SK-N-SH (cell line): ENCODE data around the gene ZNF441. TPM values are rescaled to one million over a fixed set of nuclear protein-coding genes. Genes with fewer than 3 reads are reported as not detected.
"Not testable (repeated sequence)": the region's sequence is repeated elsewhere in the genome, so short reads cannot be mapped to it uniquely, and the experiment has no call there.

ENCODE experiments used
- CTCF ChIA-PET: fragments of 300-600, 350-600 bp; formaldehyde crosslinking; extraction: SDS; loops from one replicate; lab custom pipeline; 2021; lab: Yijun Ruan, JAX
- POLR2A ChIA-PET: fragments of 350-600 bp; sonication (Branson Sonifier 250); formaldehyde crosslinking; extraction: SDS; loops from one replicate; lab custom pipeline; 2020; ENCODE audit warnings: antibody characterized with exemption, inconsistent platforms; lab: Yijun Ruan, JAX
- DNase-seq: peaks from one replicate; pipeline ENCODE4 v3.0.0; 2012
- H2AFZ ChIP-seq: fragments of 200-600 bp; sonication (generic); 2 replicates; pipeline ENCODE4 v1.8.1; 2016; ENCODE audit warnings: antibody characterized with exemption, mild to moderate bottlenecking, low read depth
- H3F3A ChIP-seq: fragments of 200-600 bp; sonication (generic); replicated peaks from 2 replicates; pipeline ENCODE3; 2016; ENCODE audit warnings: antibody characterized with exemption, mild to moderate bottlenecking; ENCODE audit not compliant: insufficient read depth
- H3K27ac ChIP-seq, 2 experiments: fragments of 200-500 bp in 1 of 2; fragments of 200-600 bp in 1 of 2; sonication (Bioruptor generic) in 1 of 2; sonication (generic), shearing (Covaris generic) in 1 of 2; 2 replicates each; pipeline versions ENCODE4 v1.5.1 to v1.6.1; 2014 to 2016; ENCODE audit warnings: low read depth in 2 of 2, inconsistent platforms in 1 of 2, low read length in 1 of 2, mild to moderate bottlenecking in 1 of 2, mixed read lengths in 1 of 2
- H3K27me3 ChIP-seq: fragments of 200-600 bp; sonication (generic), shearing (Covaris generic); 2 replicates; pipeline ENCODE4 v1.6.1; 2016; ENCODE audit warnings: mixed run types; ENCODE audit not compliant: insufficient read depth
- H3K36me3 ChIP-seq, 2 experiments: fragments of 200-500 bp in 1 of 2; fragments of 200-600 bp in 1 of 2; sonication (Bioruptor generic) in 1 of 2; sonication (generic) in 1 of 2; replicated peaks in 1 of 2; 2 replicates each; pipeline versions ENCODE3 to v1.5.1; 2014 to 2016; ENCODE audit warnings: low read length in 1 of 2, mild to moderate bottlenecking in 1 of 2; ENCODE audit not compliant: insufficient read depth in 2 of 2, control insufficient read depth in 1 of 2
- H3K4me1 ChIP-seq, 2 experiments: fragments of 200-500 bp in 1 of 2; fragments of 200-600 bp in 1 of 2; sonication (Bioruptor generic) in 1 of 2; sonication (generic), shearing (Covaris generic) in 1 of 2; 2 replicates each; pipeline versions ENCODE4 v1.5.1 to v1.6.1; 2014 to 2016; ENCODE audit warnings: low read depth in 1 of 2, low read length in 1 of 2, mixed run types in 1 of 2; ENCODE audit not compliant: insufficient read depth in 2 of 2, control insufficient read depth in 1 of 2
- H3K4me2 ChIP-seq: fragments of 200-600 bp; sonication (generic), shearing (Covaris generic); 2 replicates; pipeline ENCODE4 v1.6.1; 2017; ENCODE audit warnings: mixed run types
- H3K4me3 ChIP-seq, 2 experiments: fragments of 200-500 bp in 1 of 2; fragments of 200-600 bp in 1 of 2; sonication (Bioruptor generic) in 1 of 2; sonication (generic), shearing (Covaris generic) in 1 of 2; 2 replicates each; pipeline versions ENCODE4 v1.5.1 to v1.8.1; 2014 to 2016; ENCODE audit warnings: low read depth in 2 of 2, inconsistent platforms in 1 of 2, low read length in 1 of 2, mild to moderate bottlenecking in 1 of 2, mixed read lengths in 1 of 2, moderate library complexity in 1 of 2
- H3K79me2 ChIP-seq: fragments of 200-600 bp; sonication (generic); 2 replicates; pipeline ENCODE4 v1.8.1; 2017; ENCODE audit warnings: mild to moderate bottlenecking; ENCODE audit not compliant: insufficient read depth
- H3K9ac ChIP-seq: fragments of 200-600 bp; sonication (generic); 2 replicates; pipeline ENCODE4 v1.6.1; 2017; ENCODE audit warnings: mixed run types
- H3K9me2 ChIP-seq: fragments of 200-600 bp; sonication (generic); 2 replicates; pipeline ENCODE4 v1.6.1; 2017; ENCODE audit warnings: mixed run types
- H3K9me3 ChIP-seq: fragments of 200-600 bp; sonication (generic); 2 replicates; pipeline ENCODE4 v1.6.1; 2017; ENCODE audit warnings: mixed run types, mild to moderate bottlenecking, moderate library complexity
- H4K20me1 ChIP-seq: fragments of 200-600 bp; sonication (generic); 2 replicates; pipeline ENCODE4 v1.6.1; 2017; ENCODE audit warnings: mild to moderate bottlenecking, mixed run types; ENCODE audit not compliant: insufficient read depth
- EZH2phosphoT487 ChIP-seq: fragments of 200-600 bp; sonication (generic); IDR thresholded peaks from 2 replicates; pipeline ENCODE4 v1.6.1; 2017; ENCODE audit warnings: low read depth, mixed run types, mild to moderate bottlenecking, antibody characterized with exemption, moderate library complexity, borderline replicate concordance
- FOSL2 ChIP-seq: IDR thresholded peaks from 2 replicates; pipeline ENCODE4 v1.4.0; 2012; ENCODE audit warnings: low read depth, mild to moderate bottlenecking, moderate library complexity, borderline replicate concordance
- FOXJ3 ChIP-seq: sonication (generic); formaldehyde crosslinking; IDR thresholded peaks from 2 replicates; pipeline ENCODE4 v1.5.1; 2020; ENCODE audit warnings: mild to moderate bottlenecking, missing genetic modification reagents
- GABPA ChIP-seq: IDR thresholded peaks from 2 replicates; pipeline ENCODE4 v1.4.0; 2012; ENCODE audit warnings: low read depth, mild to moderate bottlenecking
- MEF2A ChIP-seq: IDR thresholded peaks from 2 replicates; pipeline ENCODE4 v1.4.0; 2012; ENCODE audit warnings: low read depth, borderline replicate concordance
- NRF1 ChIP-seq: IDR thresholded peaks from 2 replicates; pipeline ENCODE4 v1.6.1; 2012; ENCODE audit warnings: low read depth, mild to moderate bottlenecking, low read length
- PBX3 ChIP-seq: IDR thresholded peaks from 2 replicates; pipeline ENCODE4; 2012
- RCOR1 ChIP-seq: fragments of 150-350 bp; IDR thresholded peaks from 2 replicates; pipeline ENCODE4 v1.6.1; 2017; ENCODE audit warnings: antibody characterized with exemption, low read length
- SIN3A ChIP-seq: IDR thresholded peaks from 2 replicates; pipeline ENCODE4 v1.6.1; 2012; ENCODE audit warnings: low read depth, mild to moderate bottlenecking, low read length, moderate library complexity, borderline replicate concordance
- USF1 ChIP-seq: IDR thresholded peaks from 2 replicates; pipeline ENCODE4 v1.4.0; 2012; ENCODE audit warnings: low read depth, borderline replicate concordance
- WGBS: methylation state at CpG from one replicate; pipeline ENCODE4 v1.1.6; 2017; ENCODE audit warnings: low lambda C conversion rate; 5-methylcytosine and 5-hydroxymethylcytosine counted together
- polyA plus RNA-seq, 3 experiments: library from polyadenylated mRNA; depleted of rRNA; stranded (reverse); fragments of >200 nt; gene quantifications; 2 replicates each; pipeline ENCODE4 v1.2.3, GENCODE V29; 2012
- TF ChIP-seq, protein P1 (sequence below): IDR thresholded peaks from 2 replicates; pipeline ENCODE4 v1.4.0; 2012; ENCODE audit warnings: low read depth

Gene ZNF441
- polyA plus RNA-seq, 1 of the 3 experiments (the other 2 are of a cell fraction) = 3.2 TPM

- H3K27me3 ChIP-seq = no peaks in the 10 kb centered on the region
- no peak overlapping the region for H3K9ac ChIP-seq
- 93% methylated on average over 4 of the region's 4 CpGs for WGBS
- TF ChIP-seq SIN3A (no peak), RCOR1 (no peak), MEF2A (no peak), FOXJ3 (CRISPR knock-in tag) (no peak)
- H3K27ac ChIP-seq = no peak overlapping the region
- H4K20me1 ChIP-seq = no peaks in the 10 kb centered on the region
- ChIA-PET POLR2A (no interaction called here), CTCF (interaction anchor here (1.2 kb wide), 1 partner anchor 187 kb away, joined by 4 read pairs; no protein-coding TSS in a partner anchor)
- peaks cover 0 to 10% of the 10 kb centered on the region in 2 experiments; a peak in 1 of 4 replicates for H3K4me1 ChIP-seq
- no peaks in the 10 kb centered on the region for H3F3A ChIP-seq
- no peak for DNase-seq
- H3K4me2 ChIP-seq = no peak overlapping the region
- no peak overlapping the region for H2AFZ ChIP-seq
- H3K9me2 ChIP-seq = no peaks in the 10 kb centered on the region
- H3K9me3 ChIP-seq = no peaks in the 10 kb centered on the region
- H3K79me2 ChIP-seq = peaks cover 48% of the 10 kb centered on the region
- peaks cover 0 to 3% of the 10 kb centered on the region in 2 experiments for H3K36me3 ChIP-seq
- H3K4me3 ChIP-seq = no peak overlapping the region
These were observed 3.2 kb downstream of the ZNF441 start for GRCh38 chr19:11769995-11770394.

GRCh38 chr19:11771520-11771919 lies 4.7 kb downstream of the ZNF441 start:
- peaks cover 48% of the 10 kb centered on the region for H3K79me2 ChIP-seq
- DNase-seq, H3K27ac ChIP-seq, H3F3A ChIP-seq, H2AFZ ChIP-seq, H3K9ac ChIP-seq, CTCF ChIA-PET, H3K4me2 ChIP-seq, H4K20me1 ChIP-seq, H3K27me3 ChIP-seq, POLR2A ChIA-PET, H3K4me1 ChIP-seq, H3K36me3 ChIP-seq, H3K4me3 ChIP-seq, H3K9me3 ChIP-seq, H3K9me2 ChIP-seq: not testable (repeated sequence)
- 65% methylated on average over 3 of the region's 11 CpGs for WGBS

DNA sequence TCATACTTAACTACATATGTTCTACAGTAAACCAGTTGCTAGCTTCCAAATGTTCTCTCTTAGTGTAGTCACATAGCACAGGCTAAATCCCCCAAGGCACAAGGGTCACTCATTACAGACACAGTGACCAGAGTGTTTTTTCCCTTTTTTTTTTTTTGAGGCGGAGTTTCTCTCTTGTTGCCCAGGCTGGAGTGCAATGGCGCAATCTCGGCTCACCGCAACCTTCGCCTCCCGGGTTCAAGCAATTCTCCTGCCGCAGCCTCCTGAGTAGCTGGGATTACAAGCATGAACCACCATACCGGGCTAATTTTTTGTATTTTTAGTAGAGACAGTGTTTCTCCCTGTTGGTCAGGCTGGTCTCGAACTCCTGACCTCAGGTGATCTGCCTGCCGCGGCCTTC lies 9.9 kb downstream of the ZNF441 start:
- H3K27me3 ChIP-seq, CTCF ChIA-PET, H3K4me2 ChIP-seq, H3K4me1 ChIP-seq, H3K27ac ChIP-seq, H3F3A ChIP-seq, H3K4me3 ChIP-seq, DNase-seq, H2AFZ ChIP-seq, POLR2A ChIA-PET, H3K9ac ChIP-seq, H4K20me1 ChIP-seq, H3K9me2 ChIP-seq: not testable (repeated sequence)
- Histone ChIP-seq H3K79me2 (peaks cover 12% of the 10 kb centered on the region), H3K9me3 (peaks cover 25% of the 10 kb centered on the region), H3K36me3 (peaks cover 33 to 49% of the 10 kb centered on the region in 2 experiments)
- 84% methylated on average over 11 of the region's 11 CpGs for WGBS

DNA sequence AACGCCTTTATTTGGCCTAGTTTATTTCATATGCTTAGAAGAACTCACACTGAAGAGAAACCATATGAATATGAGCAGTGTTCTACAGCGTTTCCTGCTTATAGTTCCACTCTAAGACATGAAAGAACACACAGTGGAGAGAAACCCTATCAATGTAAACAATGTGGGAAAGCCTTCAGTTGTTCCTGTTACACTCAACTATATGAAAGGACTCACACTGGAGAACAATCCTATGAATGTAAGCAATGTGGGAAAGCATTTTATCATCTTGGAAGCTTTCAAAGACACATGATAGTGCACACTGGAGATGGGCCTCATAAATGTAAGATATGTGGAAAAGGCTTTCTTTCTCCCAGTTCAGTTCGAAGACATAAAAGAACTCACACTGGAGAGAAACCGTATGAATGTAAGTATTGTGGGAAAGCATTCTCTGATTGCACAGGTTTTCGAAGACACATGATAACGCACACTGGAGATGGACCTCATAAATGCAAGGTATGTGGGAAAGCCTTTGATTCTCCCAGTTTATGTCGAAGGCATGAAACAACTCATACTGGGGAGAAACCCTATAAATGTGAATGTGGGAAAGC lies 13.7 kb downstream of the ZNF441 start:
- Histone ChIP-seq H3K79me2 (no peaks in the 10 kb centered on the region; the same call in 1 of the 2 replicates), H4K20me1 (no peaks in the 10 kb centered on the region), H3F3A (peaks cover 3% of the 10 kb centered on the region), H3K9me2 (no peaks in the 10 kb centered on the region), H2AFZ (no peak overlapping the region), H3K27me3 (no peaks in the 10 kb centered on the region), H3K4me2 (no peak overlapping the region), H3K4me3 (no peak overlapping the region; a peak in 1 of 4 replicates), H3K9me3 (peaks cover 53% of the 10 kb centered on the region), H3K9ac (no peak overlapping the region), H3K36me3 (peaks cover 41 to 73% of the 10 kb centered on the region in 2 experiments), H3K4me1 (no peaks in the 10 kb centered on the region), H3K27ac (no peak overlapping the region)
- ChIA-PET POLR2A (no interaction called here), CTCF (interaction anchor here (3.3 kb wide), 1 partner anchor 17 kb away, joined by 16 read pairs; no protein-coding TSS in a partner anchor)
- WGBS = 84% methylated on average over 7 of the region's 7 CpGs
- TF ChIP-seq PBX3 = no peak
- TF ChIP-seq USF1 = no peak
- TF ChIP-seq EZH2phosphoT487 = no peak
- no peak for TF ChIP-seq GABPA
- no peak for TF ChIP-seq NRF1
- TF ChIP-seq, protein P1, sequence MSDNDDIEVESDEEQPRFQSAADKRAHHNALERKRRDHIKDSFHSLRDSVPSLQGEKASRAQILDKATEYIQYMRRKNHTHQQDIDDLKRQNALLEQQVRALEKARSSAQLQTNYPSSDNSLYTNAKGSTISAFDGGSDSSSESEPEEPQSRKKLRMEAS = no peak
- no peak for TF ChIP-seq FOSL2
- no peak for DNase-seq
